Measurements from ENCODE around the gene HMGB1.

GRCh38 chr13:30481241-30481760 lies 15.6 kb upstream of the HMGB1 start:
- TF ChIP-seq CHD2 (IDR thresholded peaks at IDR 0.05; ENCODE audit: low read length, partially characterized antibody) (no peak), FOSL2 (IDR thresholded peaks at IDR 0.05) (no peak), FOSL2 (CRISPR knock-in tag; IDR thresholded peaks at IDR 0.05) (no peak), MYC (IDR thresholded peaks at IDR 0.05; ENCODE audit: borderline replicate concordance, low read length) (no peak), USF2 (IDR thresholded peaks at IDR 0.05) (no peak), HDAC2 (IDR thresholded peaks at IDR 0.05) (no peak), TFCP2L1 (CRISPR knock-in tag; IDR thresholded peaks at IDR 0.05) (no peak), RAD21 (conservative IDR thresholded peaks at IDR 0.05 in 1 of 2, IDR thresholded peaks at IDR 0.05 in 1 of 2) (no peak)
